ENCODE measurements around the gene SLC38A7. TPM values are rescaled to one million over a fixed set of nuclear protein-coding genes. Genes with fewer than 3 reads are reported as not detected.

The SLC38A7 gene
- total RNA-seq, 1 experiment from 2014 or later = 26.6 TPM

DNA sequence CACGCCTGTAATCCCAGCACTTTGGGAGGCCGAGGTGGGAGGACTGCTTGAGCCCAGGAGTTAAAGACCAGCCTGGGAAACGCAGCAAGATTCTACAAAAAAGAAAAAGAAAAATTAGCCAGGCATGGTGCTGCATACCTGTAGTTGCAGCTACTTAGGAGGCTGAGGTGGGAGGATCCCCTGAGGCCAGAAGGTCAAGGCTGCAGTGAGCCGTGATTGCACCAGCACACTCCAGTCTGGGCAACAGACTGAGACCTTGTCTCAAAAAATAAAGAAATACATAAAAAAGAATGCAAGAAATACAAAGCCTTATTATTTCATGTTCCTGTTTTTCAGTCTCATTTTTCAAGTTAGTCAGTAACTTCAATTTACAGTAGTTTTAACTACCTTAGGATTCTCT lies 49.1 kb downstream of the SLC38A7 start:
- no peak overlapping the region for H3K27ac Mint-ChIP-seq
- TF ChIP-seq, protein P1, sequence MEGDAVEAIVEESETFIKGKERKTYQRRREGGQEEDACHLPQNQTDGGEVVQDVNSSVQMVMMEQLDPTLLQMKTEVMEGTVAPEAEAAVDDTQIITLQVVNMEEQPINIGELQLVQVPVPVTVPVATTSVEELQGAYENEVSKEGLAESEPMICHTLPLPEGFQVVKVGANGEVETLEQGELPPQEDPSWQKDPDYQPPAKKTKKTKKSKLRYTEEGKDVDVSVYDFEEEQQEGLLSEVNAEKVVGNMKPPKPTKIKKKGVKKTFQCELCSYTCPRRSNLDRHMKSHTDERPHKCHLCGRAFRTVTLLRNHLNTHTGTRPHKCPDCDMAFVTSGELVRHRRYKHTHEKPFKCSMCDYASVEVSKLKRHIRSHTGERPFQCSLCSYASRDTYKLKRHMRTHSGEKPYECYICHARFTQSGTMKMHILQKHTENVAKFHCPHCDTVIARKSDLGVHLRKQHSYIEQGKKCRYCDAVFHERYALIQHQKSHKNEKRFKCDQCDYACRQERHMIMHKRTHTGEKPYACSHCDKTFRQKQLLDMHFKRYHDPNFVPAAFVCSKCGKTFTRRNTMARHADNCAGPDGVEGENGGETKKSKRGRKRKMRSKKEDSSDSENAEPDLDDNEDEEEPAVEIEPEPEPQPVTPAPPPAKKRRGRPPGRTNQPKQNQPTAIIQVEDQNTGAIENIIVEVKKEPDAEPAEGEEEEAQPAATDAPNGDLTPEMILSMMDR (conservative IDR thresholded peaks at IDR 0.05) = no peak
- no peaks in the 10 kb centered on the region for H3K79me1 ChIP-seq (ENCODE audit: insufficient read depth, low read depth, low read length, poor library complexity, severe bottlenecking)

More for the DNA sequence above, 49.1 kb downstream of the SLC38A7 start:
- H3K4me1 ChIP-seq (ENCODE audit: insufficient read depth, low read length) = no peaks in the 10 kb centered on the region
- H2BK120ac ChIP-seq (ENCODE audit: low read depth, low read length, poor library complexity, severe bottlenecking) = no peak overlapping the region
- H3K23me2 ChIP-seq (ENCODE audit: insufficient read length, low read depth, low read length, poor library complexity, severe bottlenecking) = no peaks in the 10 kb centered on the region
- no peak for DNase-seq
- H3K9me3 ChIP-seq (ENCODE audit: control insufficient read depth, low read depth, low read length) = no peaks in the 10 kb centered on the region
- H3K79me2 ChIP-seq (ENCODE audit: insufficient read depth, low read length) = no peaks in the 10 kb centered on the region
- H3K27me3 ChIP-seq (ENCODE audit: insufficient read depth, low read length) = no peaks in the 10 kb centered on the region
- WGBS (ENCODE audit: extremely low coverage, insufficient read length, low lambda C conversion rate) = no CpG with 5 or more reads among the region's 4 CpGs
- no peak overlapping the region for H3K14ac ChIP-seq (ENCODE audit: insufficient read depth, low read length)
- H4K5ac ChIP-seq (ENCODE audit: insufficient read length, low read depth, low read length) = no peak overlapping the region
- peaks cover 4% of the 10 kb centered on the region for H3K27me3 Mint-ChIP-seq (ENCODE audit: low read depth)
- H2BK15ac ChIP-seq (ENCODE audit: low read depth, low read length) = no peak overlapping the region
- H2BK20ac ChIP-seq (ENCODE audit: low read depth, low read length, poor library complexity, severe bottlenecking) = no peak overlapping the region
- no peak overlapping the region for H3T11ph ChIP-seq (ENCODE audit: low read length)
- H2BK12ac ChIP-seq (ENCODE audit: insufficient read length, low read depth, low read length) = no peak overlapping the region
- H4K91ac ChIP-seq (ENCODE audit: insufficient read length, low read depth, low read length) = no peak overlapping the region
- no peak overlapping the region for H3K18ac ChIP-seq (ENCODE audit: insufficient read length, low read depth, low read length)
- H2AFZ ChIP-seq (ENCODE audit: low read length) = no peak overlapping the region
- H3K27ac ChIP-seq (ENCODE audit: insufficient read length, low read depth, low read length) = no peak overlapping the region
- H2AK5ac ChIP-seq (ENCODE audit: insufficient read length, low read length) = no peak overlapping the region
- H3K23ac ChIP-seq (ENCODE audit: insufficient read length, low read depth, low read length) = no peak overlapping the region
- no peak overlapping the region for H2BK5ac ChIP-seq (ENCODE audit: insufficient read length, low read length)
- H3K56ac ChIP-seq (ENCODE audit: insufficient read length, low read depth, low read length) = no peak overlapping the region
- H3K9ac ChIP-seq (ENCODE audit: extremely low read depth, insufficient read length, low read length) = no peak overlapping the region
- peaks cover 0 to 2% of the 10 kb centered on the region in 2 experiments; a peak in 1 of 4 replicates for H3K4me1 Mint-ChIP-seq
- H3K36me3 Mint-ChIP-seq (ENCODE audit: insufficient read depth in 1 of 3, low read depth in 3 of 3) = no peaks in the 10 kb centered on the region
- H3K9me3 Mint-ChIP-seq = no peaks in the 10 kb centered on the region
- no peak overlapping the region for H4K8ac ChIP-seq (replicated peaks; ENCODE audit: insufficient read length, low read depth, low read length)
- no peak overlapping the region for H3K4me3 Mint-ChIP-seq
- H4K20me1 ChIP-seq (ENCODE audit: control insufficient read depth, insufficient read depth, insufficient read length) = no peaks in the 10 kb centered on the region
- H3K4ac ChIP-seq (ENCODE audit: low read depth, low read length) = no peak overlapping the region
- no peak overlapping the region for H3K4me2 ChIP-seq (ENCODE audit: insufficient read depth, insufficient read length, low read length)
